OCI-M1 (cell line): ENCODE data around the gene ATP11A.
A peak's percentile ranks its signal among the peaks of the same experiment; 100 is the strongest.

Experiments
- DNase-seq: peaks from one replicate; lab custom pipeline; 2025; lab: John Stamatoyannopoulos, UW

The ATP11A gene

DNA sequence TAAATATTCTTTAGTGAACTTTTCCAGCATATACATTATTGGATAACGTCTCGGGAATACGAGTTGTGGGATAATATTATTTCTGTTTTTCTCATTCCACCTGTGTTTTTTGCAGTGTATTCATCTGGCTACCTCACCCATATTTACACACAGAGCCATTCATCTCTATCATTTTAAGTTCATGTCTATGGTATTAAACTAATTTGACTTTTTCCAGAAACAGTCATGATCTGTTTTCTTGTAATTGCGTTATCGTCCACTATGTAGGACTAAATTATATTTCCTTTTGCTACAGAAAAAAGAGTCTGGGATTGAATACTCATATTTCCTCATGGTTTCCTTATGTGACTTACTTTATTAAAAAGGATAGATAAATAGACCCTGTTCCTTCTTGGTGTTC lies 2.7 kb downstream of the ATP11A start:
- no peak for DNase-seq

- peak; percentile 72 for DNase-seq
These were observed 4.1 kb downstream of the ATP11A start for GRCh38 chr13:112693831-112694497.

DNA sequence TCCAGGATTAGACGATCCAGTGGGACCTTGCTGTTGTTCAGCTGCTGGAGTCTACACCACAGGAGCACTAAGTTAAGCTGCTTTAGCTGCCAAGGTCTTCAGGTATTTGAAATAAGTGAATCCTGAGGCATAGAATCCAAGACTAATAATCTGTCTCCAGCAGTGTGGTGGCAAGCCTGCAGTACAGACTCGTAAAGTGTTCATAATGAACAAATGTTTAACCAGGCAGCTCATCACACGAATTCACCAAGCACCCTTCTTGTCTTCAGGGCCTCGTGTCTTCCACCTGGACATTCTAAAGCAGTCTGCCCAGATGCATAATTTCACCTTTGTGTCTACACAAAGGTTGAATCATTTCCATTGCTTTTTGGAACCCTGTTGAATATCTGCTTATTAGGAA lies 5.3 kb downstream of the ATP11A start:
- no peak for DNase-seq

DNA sequence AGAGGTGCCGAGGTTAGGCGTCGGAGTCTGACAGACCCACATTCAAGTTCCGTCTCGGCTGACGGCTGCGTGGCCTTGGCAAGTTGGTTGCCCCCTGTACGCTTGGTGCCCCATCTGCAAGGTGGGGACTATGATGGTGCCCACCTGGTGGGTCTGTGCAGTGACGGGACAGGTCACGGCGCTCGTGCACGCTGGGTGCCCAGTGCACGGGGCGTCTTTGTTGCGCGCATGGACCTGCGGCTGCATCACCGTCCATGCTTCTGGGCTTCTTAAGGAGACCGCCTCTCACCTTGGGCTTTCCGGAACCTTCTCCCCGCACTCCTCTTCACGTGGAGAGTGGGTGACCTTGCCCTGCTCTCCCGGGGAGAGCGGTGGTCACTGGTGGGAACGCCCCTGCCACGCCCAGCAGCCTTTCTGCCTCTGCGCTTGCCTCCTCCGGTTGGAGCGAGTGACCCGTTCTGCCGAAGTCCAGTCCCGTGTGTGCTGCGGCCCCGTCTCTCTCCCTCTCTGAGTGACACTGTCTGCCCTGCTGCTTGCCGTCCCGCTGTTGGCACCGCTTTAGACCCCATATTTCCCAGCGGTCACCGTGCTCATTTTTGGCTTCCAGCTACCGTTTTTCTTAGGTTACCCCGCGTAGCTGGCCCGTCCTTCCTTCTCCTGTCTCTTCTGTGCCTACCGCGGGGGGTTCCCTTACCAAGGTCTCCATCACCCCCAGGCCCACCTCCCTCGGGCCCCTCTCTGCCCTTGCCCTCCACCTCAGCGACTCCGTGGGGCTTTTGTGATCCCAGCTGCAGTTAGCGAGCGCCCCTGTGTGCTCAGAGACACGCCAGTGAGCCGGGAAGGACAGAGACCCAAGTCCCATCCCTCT lies 6.4 kb downstream of the ATP11A start:
- DNase-seq = no peak

DNA sequence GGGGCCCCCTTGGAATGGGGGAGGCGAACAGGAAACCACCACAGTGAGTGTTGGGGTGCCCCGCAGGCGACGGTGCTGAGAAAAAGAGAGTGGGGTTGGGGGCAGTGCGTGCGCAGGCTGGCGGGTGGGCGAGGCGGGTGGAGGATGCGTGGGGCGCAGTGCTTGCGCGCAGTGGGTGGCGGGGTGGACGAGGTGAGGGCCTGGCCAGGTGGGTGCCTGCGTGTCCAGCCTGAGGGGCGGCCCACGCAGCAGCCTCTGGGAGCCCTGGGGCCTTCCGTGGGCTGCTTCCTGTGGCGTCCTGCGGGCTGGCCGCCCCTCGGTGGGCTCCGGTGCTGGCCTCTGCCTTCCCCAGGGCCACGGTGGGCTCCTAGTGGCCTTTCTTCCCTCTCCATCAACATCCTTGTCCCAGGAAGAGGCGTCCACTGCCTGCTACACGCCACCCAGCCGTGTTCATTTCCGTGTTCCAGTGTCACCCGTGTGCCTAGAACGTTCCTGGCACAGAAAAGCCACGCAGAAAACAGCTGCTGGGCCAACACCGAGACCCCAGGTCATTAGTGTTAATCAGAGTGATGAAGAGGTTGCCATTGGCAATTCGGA lies 7.1 kb downstream of the ATP11A start:
- DNase-seq = no peak

DNA sequence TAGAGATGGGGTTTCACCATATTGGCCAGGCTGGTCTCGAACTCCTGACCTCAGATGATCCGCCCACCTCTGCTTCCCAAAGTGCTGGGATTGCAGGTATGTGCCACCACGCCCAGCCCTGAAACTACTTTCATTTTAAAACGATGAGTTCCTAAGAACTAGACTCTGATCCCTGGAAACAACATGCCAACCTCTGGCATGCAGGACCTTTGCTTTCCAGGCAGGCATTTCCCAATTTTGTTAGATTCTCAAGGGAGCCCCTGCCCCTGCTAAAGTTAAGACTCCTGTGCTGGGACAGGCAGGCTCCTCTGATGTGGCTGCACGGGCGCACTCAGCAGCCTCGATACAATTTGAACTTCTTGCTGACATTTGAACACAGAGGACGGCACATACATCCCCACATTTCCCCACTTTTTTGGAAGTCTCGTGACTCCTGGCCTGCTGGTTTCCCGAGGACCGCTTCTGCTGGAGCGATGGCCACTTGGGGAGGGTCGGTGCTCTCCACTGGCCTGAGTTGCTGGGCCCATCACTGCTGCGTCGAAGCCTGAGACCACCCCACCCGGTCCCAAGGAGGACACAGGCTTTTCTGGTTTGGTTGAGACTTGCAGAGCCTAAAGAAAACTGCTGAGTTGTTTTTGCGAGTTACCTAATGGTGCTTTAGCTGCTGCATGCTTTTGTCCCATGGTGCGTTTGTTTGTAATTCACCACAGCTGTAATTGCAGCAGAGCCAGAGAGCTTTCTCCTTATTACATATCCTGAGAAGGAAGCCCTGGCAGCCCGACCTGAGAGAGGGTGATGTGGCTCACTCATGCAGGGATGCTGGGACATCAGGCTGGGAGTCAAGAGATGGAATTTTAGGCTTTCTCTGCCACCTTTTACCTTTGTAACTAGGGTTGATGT lies 8.2 kb downstream of the ATP11A start:
- no peak for DNase-seq

DNA sequence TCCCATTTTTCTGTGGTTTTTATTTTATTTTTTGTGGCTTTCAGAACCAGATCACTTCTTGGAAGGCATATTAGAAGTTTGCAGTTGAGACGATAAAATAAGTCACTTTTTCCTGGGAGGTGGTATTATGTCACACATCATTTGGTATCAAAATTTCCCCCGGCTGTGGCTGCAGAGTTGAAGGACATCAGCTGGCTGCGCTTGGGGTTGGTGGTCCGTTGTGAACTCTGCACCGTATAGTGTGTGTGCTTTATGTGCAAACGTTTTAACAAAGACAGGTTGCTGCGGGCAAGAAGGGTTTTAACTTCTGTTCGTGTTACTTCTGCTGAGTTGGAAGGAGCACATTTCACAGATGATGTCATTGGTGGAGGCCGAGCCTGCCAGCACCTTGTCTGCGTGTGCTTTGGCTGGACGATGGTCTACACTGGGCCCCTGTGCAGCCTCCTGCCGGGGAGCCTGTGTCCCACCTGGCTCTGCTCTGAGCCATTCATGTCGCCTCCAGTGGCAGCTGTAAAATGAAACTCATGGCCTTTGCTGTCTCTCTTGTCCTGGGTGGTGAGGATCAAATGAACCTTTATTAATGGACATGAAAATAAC lies 9.6 kb downstream of the ATP11A start:
- peak; percentile 20 for DNase-seq

DNA sequence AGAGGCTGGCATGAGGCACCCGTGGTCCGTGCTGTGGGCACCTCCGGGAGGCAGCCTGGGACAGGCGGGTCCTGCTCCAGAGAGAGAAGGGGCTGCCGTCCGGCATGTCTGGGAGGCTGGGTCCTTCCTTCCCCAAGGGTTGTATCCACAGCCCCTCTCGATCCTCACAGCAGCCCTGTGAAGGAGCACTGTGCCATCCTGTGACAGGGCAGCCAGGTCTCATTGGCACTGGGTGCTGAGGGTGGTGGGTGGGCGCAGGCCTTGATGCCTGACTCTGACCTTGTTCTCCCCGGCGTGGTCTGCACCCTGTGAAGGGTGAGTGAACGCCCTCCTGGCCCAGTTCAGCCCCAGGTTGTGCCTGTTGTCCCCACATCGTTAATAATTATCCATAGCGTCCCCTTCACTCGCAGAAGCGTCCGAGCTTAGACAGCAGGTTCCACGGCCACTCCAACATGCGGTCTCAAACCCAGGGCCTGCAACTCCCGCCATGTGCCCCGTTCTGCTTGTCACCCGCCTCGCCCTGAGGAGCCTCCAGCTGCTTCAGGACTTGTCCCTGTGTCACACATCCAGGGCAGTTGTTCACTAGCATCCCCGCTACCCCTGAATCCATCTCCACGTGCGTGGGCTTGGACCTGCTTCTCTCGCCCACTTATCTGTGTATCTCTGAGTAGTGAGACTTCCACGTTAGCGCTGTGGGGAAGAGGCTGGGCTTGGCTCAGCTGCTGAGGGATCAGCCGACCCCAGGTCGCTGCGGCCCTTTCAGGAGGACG lies 10.6 kb downstream of the ATP11A start:
- peak; percentile 74 for DNase-seq

GRCh38 chr13:112702341-112702985 lies 12.6 kb downstream of the ATP11A start:
- DNase-seq = no peak

GRCh38 chr13:112702986-112703379 lies 13.1 kb downstream of the ATP11A start:
- peak; percentile 69 for DNase-seq

- DNase-seq = no peak
These were observed 13.8 kb downstream of the ATP11A start for GRCh38 chr13:112703449-112704284.

GRCh38 chr13:112704308-112705145 lies 14.7 kb downstream of the ATP11A start:
- peak; percentile 90 for DNase-seq

DNA sequence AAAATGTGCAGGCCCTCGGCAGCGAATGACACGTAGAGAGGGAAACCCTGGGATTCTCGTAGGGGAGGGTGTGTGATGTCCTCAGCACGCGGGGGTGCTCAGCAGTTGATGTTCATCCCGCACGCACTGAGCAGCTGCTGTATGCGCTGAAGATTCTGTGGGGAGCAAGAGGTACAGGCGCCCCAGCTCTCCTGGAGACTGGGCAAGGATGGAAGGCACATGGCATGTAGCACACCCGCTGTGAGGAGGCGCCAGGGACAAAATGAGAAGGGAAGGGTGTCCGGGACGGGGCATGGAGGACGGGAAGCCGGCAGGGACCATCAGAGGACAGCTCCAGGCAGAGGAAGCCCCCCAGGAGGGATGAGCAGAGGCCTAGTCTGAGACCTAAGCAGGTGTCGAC lies 15.4 kb downstream of the ATP11A start:
- DNase-seq = no peak

DNA sequence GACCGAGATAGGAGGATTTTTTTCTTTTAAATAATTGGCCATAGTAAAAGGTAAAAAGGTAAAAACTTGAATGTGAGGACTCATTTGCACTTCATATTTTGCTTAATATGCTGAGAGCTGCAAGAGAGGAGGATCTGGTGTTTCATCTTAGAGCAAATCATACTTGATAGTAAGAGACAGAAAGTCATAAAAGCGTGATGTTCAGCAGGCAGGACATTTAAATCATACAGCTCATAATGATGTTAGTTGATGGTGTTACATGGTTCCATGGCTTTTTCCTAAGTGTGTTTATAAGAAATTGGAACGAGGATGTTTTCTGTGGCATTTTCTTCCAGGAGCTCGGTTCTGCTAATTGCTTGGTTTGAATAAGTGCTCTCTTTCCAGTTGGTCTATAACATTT lies 16.3 kb downstream of the ATP11A start:
- no peak for DNase-seq

DNA sequence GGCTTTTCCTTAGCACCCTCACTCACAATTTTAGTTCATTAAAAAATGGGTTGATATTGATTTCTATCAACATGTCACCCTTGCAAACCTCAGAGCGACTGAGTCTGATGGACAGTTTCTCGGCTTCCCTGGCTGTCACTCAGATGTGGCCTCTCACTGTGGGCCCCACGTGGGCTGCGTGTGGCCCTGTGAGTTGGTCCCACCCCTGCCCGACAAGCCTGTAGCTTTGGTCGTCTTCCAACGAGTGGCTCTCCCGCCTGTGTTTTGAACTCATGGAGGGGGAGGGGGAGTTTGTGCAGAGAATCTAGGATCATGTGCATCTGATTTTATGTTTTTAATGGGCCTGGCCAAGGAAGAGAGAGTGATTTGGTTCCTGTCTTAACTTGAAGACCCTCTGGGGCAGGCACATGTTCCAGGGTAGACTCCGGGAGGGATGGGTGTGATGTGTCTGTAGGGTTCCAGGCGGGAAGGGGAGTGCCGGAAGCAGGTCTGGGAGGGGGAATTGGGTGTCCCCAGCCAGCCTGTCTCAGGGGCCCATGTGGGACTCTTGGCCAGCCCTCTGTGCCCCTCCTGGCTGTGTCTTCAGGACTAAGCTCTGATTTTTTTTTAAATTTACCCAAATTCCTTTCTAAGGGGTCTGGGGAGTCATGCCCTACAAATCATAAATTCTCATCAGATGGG lies 18.9 kb downstream of the ATP11A start:
- DNase-seq = no peak

DNA sequence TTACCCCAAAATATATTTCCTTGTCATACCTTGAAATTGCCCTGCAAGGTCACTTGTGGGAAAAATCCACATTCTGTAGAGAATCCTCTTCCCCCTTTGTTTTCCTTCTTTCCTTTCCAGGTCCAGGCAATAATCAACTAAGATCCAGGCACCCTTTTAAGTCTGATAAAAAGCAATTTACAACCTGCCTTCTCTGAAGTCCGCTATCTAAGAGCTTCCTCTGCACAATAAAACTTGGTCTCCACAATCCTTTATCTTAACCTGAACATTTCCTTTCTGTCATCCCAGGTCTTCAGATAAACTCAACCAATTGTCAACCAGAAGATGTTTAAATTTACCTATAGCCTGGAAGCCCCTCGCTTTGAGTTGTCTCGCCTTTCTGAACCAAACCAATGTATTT lies 19.5 kb downstream of the ATP11A start:
- DNase-seq = peak; percentile 42

- DNase-seq = no peak
These were observed 20.3 kb downstream of the ATP11A start for GRCh38 chr13:112709825-112710783.
